Neuronal stem cell (in vitro differentiated cells): ENCODE results near the gene ARPC4.
A peak's percentile ranks its signal among the peaks of the same experiment; 100 is the strongest.
"Not testable (repeated sequence)": the region's sequence is repeated elsewhere in the genome, so short reads cannot be mapped to it uniquely, and the experiment has no call there.

Experiments
- DNase-seq: peaks from one replicate; pipeline ENCODE4 v3.0.0-alpha.2; 2013; ENCODE audit warnings: low spot score
- H2AFZ ChIP-seq: one replicate; pipeline ENCODE4 v1.6.1; 2013; ENCODE audit warnings: mild to moderate bottlenecking, low read length, inconsistent platforms
- H2AK5ac ChIP-seq: 2 replicates; pipeline ENCODE4 v1.6.1; 2013; ENCODE audit warnings: low read depth, mild to moderate bottlenecking, inconsistent platforms, low read length, moderate library complexity, mixed read lengths
- H2BK120ac ChIP-seq: 2 replicates; pipeline ENCODE4 v1.6.1; 2013; ENCODE audit warnings: low read depth, mild to moderate bottlenecking, inconsistent platforms, low read length, moderate library complexity, mixed read lengths
- H2BK12ac ChIP-seq: one replicate; pipeline ENCODE4 v1.6.1; 2013; ENCODE audit warnings: low read length, inconsistent platforms
- H2BK15ac ChIP-seq: 2 replicates; pipeline ENCODE4 v1.6.1; 2013; ENCODE audit warnings: mild to moderate bottlenecking, low read length, inconsistent platforms, mixed read lengths
- H2BK5ac ChIP-seq: one replicate; pipeline ENCODE4 v1.6.1; 2013; ENCODE audit warnings: inconsistent platforms, mild to moderate bottlenecking, low read length, moderate library complexity
- H3K14ac ChIP-seq: one replicate; pipeline ENCODE4 v1.6.1; 2013; ENCODE audit warnings: low read length, inconsistent platforms
- H3K18ac ChIP-seq: 2 replicates; pipeline ENCODE4 v1.6.1; 2013; ENCODE audit warnings: low read length, inconsistent platforms
- H3K23ac ChIP-seq: 2 replicates; pipeline ENCODE4 v1.6.1; 2013; ENCODE audit warnings: low read depth, mild to moderate bottlenecking, mixed read lengths, low read length, inconsistent platforms; ENCODE audit not compliant: poor library complexity
- H3K27ac ChIP-seq: replicated peaks from 3 replicates; pipeline ENCODE4 v1.5.1; 2013; ENCODE audit warnings: low read length, inconsistent platforms
- H3K27me3 ChIP-seq, 3 experiments: 2 replicates each; pipeline ENCODE4 v1.6.1; 2013; ENCODE audit warnings: low read length in 3 of 3, mild to moderate bottlenecking in 2 of 3, inconsistent platforms in 1 of 3, low read depth in 1 of 3, mixed read lengths in 1 of 3, moderate library complexity in 1 of 3; ENCODE audit not compliant: control insufficient read depth in 3 of 3, insufficient read depth in 3 of 3
- H3K36me3 ChIP-seq, 2 donors: replicated peaks in 1 of 2; 2 replicates each; pipeline ENCODE4 v1.6.1; 2013; ENCODE audit warnings: low read length in 2 of 2; ENCODE audit not compliant: control insufficient read depth in 2 of 2, insufficient read depth in 2 of 2
- H3K4ac ChIP-seq: 2 replicates; pipeline ENCODE4 v1.6.1; 2013; ENCODE audit warnings: inconsistent platforms, mild to moderate bottlenecking, low read length, moderate library complexity
- H3K4me1 ChIP-seq, 2 donors: 1 replicate in 1 of 2; 2 replicates in 1 of 2; pipeline ENCODE4 v1.6.1; 2013; ENCODE audit warnings: low read length in 2 of 2, low read depth in 1 of 2; ENCODE audit not compliant: control insufficient read depth in 2 of 2, insufficient read depth in 1 of 2
- H3K4me2 ChIP-seq: one replicate; pipeline ENCODE4 v1.6.1; 2013; ENCODE audit warnings: mild to moderate bottlenecking, low read length, inconsistent platforms; ENCODE audit not compliant: insufficient read depth, poor library complexity, severe bottlenecking
- H3K4me3 ChIP-seq, 2 donors: 2 replicates each; pipeline ENCODE4 v1.5.1; 2013; ENCODE audit warnings: low read length in 2 of 2, mild to moderate bottlenecking in 2 of 2, inconsistent platforms in 1 of 2, moderate library complexity in 1 of 2
- H3K79me1 ChIP-seq: one replicate; pipeline ENCODE4 v1.6.1; 2013; ENCODE audit warnings: low read depth, mild to moderate bottlenecking, inconsistent platforms, low read length, moderate library complexity
- H3K9ac ChIP-seq: one replicate; pipeline ENCODE4 v1.6.1; 2013; ENCODE audit warnings: mild to moderate bottlenecking, low read depth, low read length, inconsistent platforms; ENCODE audit not compliant: poor library complexity
- H3K9me3 ChIP-seq, 2 donors: replicated peaks in 1 of 2; 2 replicates each; pipeline versions ENCODE3 to v1.6.1; 2013; ENCODE audit warnings: low read length in 2 of 2, mild to moderate bottlenecking in 2 of 2, inconsistent platforms in 1 of 2, low read depth in 1 of 2, mixed read lengths in 1 of 2, moderate library complexity in 1 of 2; ENCODE audit not compliant: control insufficient read depth in 2 of 2, insufficient read depth in 1 of 2
- H4K8ac ChIP-seq: one replicate; pipeline ENCODE4 v1.6.1; 2013; ENCODE audit warnings: low read depth, mild to moderate bottlenecking, inconsistent platforms, low read length, moderate library complexity
- H4K91ac ChIP-seq: one replicate; pipeline ENCODE4 v1.6.1; 2013; ENCODE audit warnings: low read length, low read depth, mild to moderate bottlenecking, inconsistent platforms; ENCODE audit not compliant: poor library complexity
- WGBS, 2 donors: extraction: QIAGEN DNeasy Blood & Tissue Kit; methylation state at CpG; one replicate each; pipeline ENCODE4 v1.1.7; 2013; ENCODE audit warnings: missing lambda C conversion rate in 2 of 2, mixed read lengths in 1 of 2; ENCODE audit not compliant: insufficient read length in 2 of 2, insufficient replicate concordance in 1 of 2; ENCODE audit errors: extremely low coverage in 2 of 2; 5-methylcytosine and 5-hydroxymethylcytosine counted together

Gene ARPC4

DNA sequence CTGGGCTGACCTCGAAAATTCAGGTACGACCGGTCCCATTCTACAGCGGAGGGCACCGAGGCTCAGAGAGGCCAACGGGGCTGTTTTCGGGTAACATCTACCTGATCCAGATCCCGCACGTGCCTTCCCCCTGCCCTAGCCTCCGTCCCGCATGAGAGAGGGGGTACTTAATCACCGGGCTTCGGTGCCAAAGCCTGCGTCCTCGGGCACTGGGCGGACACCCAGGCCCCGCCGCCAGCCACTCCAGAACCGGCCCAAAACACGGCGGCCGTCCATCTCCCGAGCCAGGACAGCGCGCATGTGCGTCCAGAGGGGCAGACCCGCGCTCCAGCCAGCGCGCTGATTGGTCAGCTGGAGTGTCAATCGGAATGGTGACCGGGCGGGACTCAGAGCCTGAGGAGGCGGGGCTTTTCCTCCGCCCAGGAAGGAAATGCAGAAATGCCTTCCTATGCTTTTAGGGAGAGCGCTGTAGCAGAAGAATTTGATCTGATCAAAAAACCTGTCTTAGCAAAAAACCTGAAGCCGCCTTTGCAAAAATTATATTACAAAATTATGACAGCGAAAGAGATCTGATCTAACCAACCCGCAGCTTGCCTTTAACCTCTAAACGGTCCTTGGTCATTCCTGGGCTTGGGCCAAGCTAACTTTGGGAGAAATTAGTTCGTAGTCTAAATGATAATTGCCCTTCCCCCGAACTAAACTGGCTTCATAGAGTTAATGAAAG, 51.0 kb downstream of the ARPC4 start, which contains the start of gene RPUSD3:
Gene RPUSD3 (minus strand): TSS at position 294 of the 724 bp plus-strand sequence. CDS start 18 bp downstream, at position 276.
- H3K27ac ChIP-seq = no peak within 1 kb of the TSS
- WGBS, 2 donors = no CpG with 5 or more reads among the region's 42 CpGs
- H3K4me2 ChIP-seq = peak within 1 kb of the TSS; percentile 82
- H2BK15ac ChIP-seq = peak within 1 kb of the TSS; percentile 74
- no peak within 1 kb of the TSS for H3K14ac ChIP-seq
- H3K18ac ChIP-seq = peak within 1 kb of the TSS; percentile 98
- H4K91ac ChIP-seq = no peak within 1 kb of the TSS
- H2BK120ac ChIP-seq = no peak within 1 kb of the TSS
- peak within 1 kb of the TSS; percentile 87 for H2AFZ ChIP-seq
- peak; percentile 95 for DNase-seq
- H3K9me3 ChIP-seq = peaks cover 0 to 2% of the 10 kb centered on the region in 2 donors
- peak within 1 kb of the TSS; percentile 20 for H2AK5ac ChIP-seq
- H3K9ac ChIP-seq = peak within 1 kb of the TSS; percentile 95
- no peaks in the 10 kb centered on the region for H3K27me3 ChIP-seq
- H3K4me3 ChIP-seq = peak within 1 kb of the TSS; percentile 80 to 85
- H3K4ac ChIP-seq = no peak within 1 kb of the TSS
- H4K8ac ChIP-seq = no peak within 1 kb of the TSS
- peaks cover 4% of the 10 kb centered on the region for H3K79me1 ChIP-seq
- H2BK5ac ChIP-seq = peak within 1 kb of the TSS; percentile 70
- no peak within 1 kb of the TSS for H2BK12ac ChIP-seq
- H3K4me1 ChIP-seq = peaks cover 2 to 4% of the 10 kb centered on the region in 2 donors
- H3K36me3 ChIP-seq = peaks cover 22 to 32% of the 10 kb centered on the region in 2 donors
- H3K23ac ChIP-seq = peak within 1 kb of the TSS; percentile 99

DNA sequence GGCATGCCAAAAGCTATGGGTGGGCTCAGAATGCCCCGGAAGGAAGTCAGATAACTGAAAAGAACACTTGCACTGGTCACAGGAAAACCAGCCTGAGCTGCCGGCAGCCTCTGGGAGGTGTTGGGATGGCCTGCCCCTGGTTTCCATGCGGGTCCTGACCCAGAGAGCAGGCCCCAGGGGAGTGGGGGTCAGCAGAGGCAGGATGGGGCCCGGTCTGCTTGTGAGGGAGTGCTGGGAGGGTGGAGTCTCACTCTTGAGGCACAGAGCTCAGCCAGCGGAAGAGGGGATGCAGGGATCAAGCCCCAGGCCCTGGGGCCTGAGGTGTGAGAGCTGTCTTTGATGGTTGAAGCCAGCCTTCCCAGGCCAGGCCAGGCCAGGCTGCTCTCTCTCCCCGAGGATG, 53.3 kb downstream of the ARPC4 start:
- peak overlapping the region; percentile 91 for H2AFZ ChIP-seq
- no peak overlapping the region for H4K8ac ChIP-seq
- peak overlapping the region; percentile 19 for H3K18ac ChIP-seq
- H3K27ac ChIP-seq = no peak overlapping the region
- peaks cover 0 to 4% (median 0%) of the 10 kb centered on the region in 3 experiments for H3K27me3 ChIP-seq
- H3K4me3 ChIP-seq = no peak overlapping the region
- H3K4me1 ChIP-seq = peaks cover 2 to 4% of the 10 kb centered on the region in 2 donors
- H2BK12ac ChIP-seq = peak overlapping the region; percentile 46
- H3K9ac ChIP-seq = peak overlapping the region; percentile 44
- peak overlapping the region; percentile 76 for H3K4ac ChIP-seq
- no peak for DNase-seq
- H3K23ac ChIP-seq = peak overlapping the region; percentile 31
- H3K36me3 ChIP-seq = peaks cover 10 to 11% of the 10 kb centered on the region in 2 donors
- H3K14ac ChIP-seq = no peak overlapping the region
- H2BK15ac ChIP-seq = peak overlapping the region; percentile 85
- no peak overlapping the region for H2BK120ac ChIP-seq
- no peak overlapping the region for H3K4me2 ChIP-seq
- H3K79me1 ChIP-seq = peaks cover 4% of the 10 kb centered on the region
- no peak overlapping the region for H2BK5ac ChIP-seq
- H3K9me3 ChIP-seq = peaks cover 0 to 2% of the 10 kb centered on the region in 2 donors
- no peak overlapping the region for H4K91ac ChIP-seq
- H2AK5ac ChIP-seq = peak overlapping the region; percentile 75
- no CpG with 5 or more reads among the region's 6 CpGs for WGBS, 2 donors

DNA sequence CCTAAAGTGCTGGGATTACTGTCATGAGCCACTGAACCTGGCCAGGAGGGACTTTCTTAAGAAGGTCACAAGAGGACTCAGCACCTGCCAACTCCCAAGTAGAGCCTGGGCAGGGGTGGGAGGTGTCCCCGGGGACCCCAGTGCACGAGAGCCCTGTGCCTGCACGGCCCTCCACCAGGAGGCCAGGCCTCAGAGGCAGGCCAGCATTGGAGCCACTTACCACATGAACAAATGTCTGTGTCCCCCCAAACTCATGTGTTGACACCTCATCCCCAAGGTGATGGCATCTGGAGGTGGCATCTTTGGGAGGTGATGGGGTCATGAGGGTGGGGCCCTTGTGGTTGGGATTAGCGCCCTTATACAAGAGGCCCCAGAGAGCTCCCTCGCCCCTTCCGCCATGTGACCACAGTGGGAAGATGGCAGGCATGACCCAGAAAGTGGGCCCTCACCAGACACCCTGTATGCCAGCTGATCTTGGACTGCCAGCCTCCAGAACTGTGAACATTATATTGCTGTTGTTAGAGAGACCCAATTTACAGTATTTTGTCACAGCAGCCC, 54.1 kb downstream of the ARPC4 start:
- Histone ChIP-seq H4K91ac (no peak overlapping the region), H3K18ac (peak overlapping the region; percentile 13), H2AK5ac (no peak overlapping the region), H3K79me1 (peaks cover 4% of the 10 kb centered on the region), H3K4me2 (no peak overlapping the region), H3K4me3 (no peak overlapping the region), H3K23ac (no peak overlapping the region), H3K27ac (no peak overlapping the region), H3K4ac (no peak overlapping the region), H2BK12ac (no peak overlapping the region), H3K14ac (no peak overlapping the region), H2BK5ac (no peak overlapping the region), H2BK120ac (no peak overlapping the region), H2AFZ (no peak overlapping the region), H3K9me3 (peaks cover 0 to 2% of the 10 kb centered on the region in 2 donors), H3K9ac (no peak overlapping the region), H4K8ac (no peak overlapping the region), H3K27me3 (peaks cover 0 to 4% (median 0%) of the 10 kb centered on the region in 3 experiments), H2BK15ac (no peak overlapping the region), H3K4me1 (peaks cover 2 to 4% of the 10 kb centered on the region in 2 donors), H3K36me3 (peaks cover 3% of the 10 kb centered on the region in 2 donors)
- DNase-seq = no peak
- no CpG with 5 or more reads among the region's 6 CpGs for WGBS, 2 donors

DNA sequence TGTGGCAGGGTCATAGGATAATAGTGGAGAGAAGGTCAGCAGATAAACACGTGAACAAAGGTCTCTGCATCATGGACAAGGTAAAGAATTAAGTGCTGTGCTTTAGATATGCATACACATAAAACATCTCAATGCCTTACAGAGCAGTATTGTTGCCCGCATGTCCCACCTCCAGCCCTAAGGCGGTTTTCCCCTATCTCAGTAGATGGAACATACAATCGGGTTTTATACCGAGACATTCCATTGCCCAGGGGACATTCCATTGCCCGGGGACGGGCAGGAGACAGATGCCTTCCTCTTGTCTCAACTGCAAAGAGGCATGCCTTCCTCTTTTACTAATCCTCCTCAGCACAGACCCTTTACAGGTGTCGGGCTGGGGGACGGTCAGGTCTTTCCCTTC, 55.0 kb downstream of the ARPC4 start:
- not testable (repeated sequence) for H2BK12ac ChIP-seq, DNase-seq, H3K18ac ChIP-seq, H4K91ac ChIP-seq, H4K8ac ChIP-seq, H3K9me3 ChIP-seq, H2BK120ac ChIP-seq, H3K4ac ChIP-seq, H3K9ac ChIP-seq, H2BK15ac ChIP-seq, H3K4me2 ChIP-seq, H3K4me3 ChIP-seq, H2AK5ac ChIP-seq, H3K36me3 ChIP-seq, H3K4me1 ChIP-seq, H3K23ac ChIP-seq, H2AFZ ChIP-seq, H3K27ac ChIP-seq, H3K14ac ChIP-seq, H3K27me3 ChIP-seq, H3K79me1 ChIP-seq, H2BK5ac ChIP-seq
- no CpG with 5 or more reads among the region's 9 CpGs for WGBS, 2 donors
